ENCODE results near the gene ITGA8.
"Not testable (repeated sequence)": the region's sequence is repeated elsewhere in the genome, so short reads cannot be mapped to it uniquely, and the experiment has no call there.

Gene ITGA8

GRCh38 chr10:15719899-15720634, at the start of gene ITGA8:
Gene ITGA8 (minus strand): TSS chr10:15719922. CDS start chr10:15719771, 151 bp downstream.
- no peak for DNase-seq

DNA sequence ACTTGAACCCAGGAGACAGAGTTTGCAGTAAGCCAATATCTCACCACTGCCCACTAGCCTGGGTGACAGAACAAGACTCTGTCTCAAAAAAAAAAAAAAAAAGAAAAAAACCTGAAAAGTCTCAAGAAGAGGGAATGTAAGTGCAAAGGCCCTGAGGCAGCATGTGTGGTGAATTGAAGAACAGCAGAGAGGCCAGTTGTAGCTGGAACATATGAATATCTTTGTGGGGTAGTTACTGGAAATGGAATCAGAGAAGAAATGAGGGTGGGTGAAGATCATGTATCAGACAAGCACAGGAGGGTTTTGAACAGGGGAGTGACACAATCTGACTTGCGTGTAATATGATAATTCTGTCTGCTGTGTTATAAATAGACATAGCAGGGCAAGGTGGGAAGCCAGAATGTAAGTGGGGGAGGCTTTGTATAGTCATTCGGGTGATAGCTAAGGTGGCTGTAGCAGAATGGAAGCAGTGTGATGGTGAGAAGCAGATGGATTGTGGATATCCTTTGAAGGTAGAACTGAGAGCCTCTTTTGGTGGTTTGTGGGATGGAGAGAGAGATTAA, 45.3 kb upstream of the ITGA8 start:
- no peak for DNase-seq

DNA sequence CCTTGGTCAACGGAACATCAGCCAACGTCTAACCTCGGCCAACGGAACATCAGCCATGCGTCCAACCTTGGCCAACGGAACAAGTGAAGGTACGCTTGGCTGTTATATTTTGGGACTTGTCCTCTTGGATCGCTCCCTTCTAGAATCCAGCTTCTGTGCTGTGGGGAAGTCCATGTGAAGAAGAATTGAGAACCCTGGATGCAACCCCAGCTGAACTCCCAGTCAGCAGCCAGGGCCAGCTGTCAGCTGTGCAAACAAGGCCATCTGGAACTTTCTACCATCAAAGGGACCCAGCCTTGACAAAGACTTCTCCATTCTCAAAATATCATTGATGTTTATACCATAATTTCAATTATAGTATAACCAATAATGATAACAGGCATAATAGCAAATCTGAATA, 43.3 kb upstream of the ITGA8 start:
- DNase-seq = no peak

GRCh38 chr10:15762239-15762638, 42.5 kb upstream of the ITGA8 start:
- not testable (repeated sequence) for DNase-seq

- not testable (repeated sequence) for DNase-seq
Measured at GRCh38 chr10:15761224-15761623, 41.5 kb upstream of the ITGA8 start.

DNA sequence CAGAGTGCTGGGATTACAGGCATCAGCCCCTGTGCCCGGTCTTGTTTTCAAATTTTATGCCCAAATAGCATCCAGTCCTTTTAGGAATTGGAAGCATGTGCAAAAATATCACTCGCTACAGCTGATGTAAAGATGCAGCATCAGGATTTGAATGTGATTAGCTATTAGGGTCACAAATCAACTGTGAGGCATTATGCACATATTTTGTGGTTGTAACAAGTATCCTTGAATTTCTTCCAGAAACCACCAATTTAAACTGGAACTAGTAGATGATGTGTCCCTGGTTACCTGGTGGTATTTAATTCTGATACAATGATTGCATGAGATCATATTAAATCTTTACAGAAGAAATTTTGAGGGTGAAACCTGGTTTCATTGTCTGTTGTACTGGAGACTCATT, 41.0 kb upstream of the ITGA8 start:
- DNase-seq = no peak

GRCh38 chr10:15759265-15759664, 39.5 kb upstream of the ITGA8 start:
- DNase-seq = no peak

DNA sequence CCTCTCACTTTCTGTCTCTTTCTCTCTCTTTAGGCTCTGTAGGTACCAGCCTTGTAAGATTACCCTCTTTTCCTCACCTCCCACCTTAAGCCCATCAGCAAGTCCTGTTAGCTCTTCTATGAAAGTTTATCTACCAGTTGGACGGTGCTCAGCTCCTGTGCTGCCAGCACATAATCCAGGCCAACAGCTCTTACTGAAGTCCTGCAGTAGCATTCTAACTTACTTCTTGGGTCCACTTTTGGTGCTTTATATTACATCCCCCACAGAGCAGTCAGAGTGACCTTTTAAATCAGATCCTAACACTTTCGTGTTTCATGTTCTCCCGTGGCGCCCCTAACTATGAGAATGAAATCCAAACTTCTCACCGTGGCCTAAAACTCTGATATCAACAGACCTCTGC, 38.9 kb upstream of the ITGA8 start:
- no peak for DNase-seq

DNA sequence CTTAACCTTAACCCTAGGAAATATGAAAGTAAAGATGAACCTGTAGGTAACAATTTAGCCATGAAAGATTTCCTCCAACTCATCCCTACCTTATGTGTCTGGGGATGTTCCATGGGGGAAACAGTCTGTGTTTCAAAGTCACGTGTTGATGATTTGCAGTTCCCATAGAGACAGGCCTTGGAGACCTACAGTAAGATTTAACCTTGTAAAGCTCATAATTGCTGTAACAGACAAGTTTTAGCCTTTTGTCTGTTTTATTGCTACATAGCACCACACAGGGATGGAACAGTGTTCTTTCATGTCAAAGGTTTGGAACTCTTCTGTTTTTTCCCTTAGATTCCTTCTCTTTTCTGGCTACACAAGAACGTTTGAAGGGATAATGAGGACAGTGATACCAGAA, 35.2 kb upstream of the ITGA8 start:
- DNase-seq = no peak

- no peak for DNase-seq
Measured at GRCh38 chr10:15751046-15751445, 31.3 kb upstream of the ITGA8 start.

- DNase-seq = no peak
Measured at GRCh38 chr10:15748126-15748525, 28.4 kb upstream of the ITGA8 start.

DNA sequence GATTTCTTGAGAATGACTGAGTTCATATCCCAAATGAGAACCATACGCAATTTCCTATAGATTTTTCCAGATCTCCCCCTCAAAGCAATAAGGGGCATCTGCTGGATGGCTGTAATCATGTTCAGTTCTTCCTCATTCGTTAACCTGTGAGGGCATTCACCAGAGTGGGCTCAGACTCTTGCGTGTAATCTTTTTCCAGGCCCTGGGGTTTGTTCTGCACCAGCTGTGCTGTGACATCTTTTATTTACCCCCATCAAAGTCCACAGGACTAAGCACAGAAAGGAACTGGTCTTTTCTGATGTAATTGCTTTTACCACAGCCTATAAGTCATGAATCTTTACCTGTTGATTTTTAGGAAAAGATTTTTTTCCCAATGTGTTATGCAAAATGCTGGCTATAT, 27.9 kb upstream of the ITGA8 start:
- DNase-seq = no peak

DNA sequence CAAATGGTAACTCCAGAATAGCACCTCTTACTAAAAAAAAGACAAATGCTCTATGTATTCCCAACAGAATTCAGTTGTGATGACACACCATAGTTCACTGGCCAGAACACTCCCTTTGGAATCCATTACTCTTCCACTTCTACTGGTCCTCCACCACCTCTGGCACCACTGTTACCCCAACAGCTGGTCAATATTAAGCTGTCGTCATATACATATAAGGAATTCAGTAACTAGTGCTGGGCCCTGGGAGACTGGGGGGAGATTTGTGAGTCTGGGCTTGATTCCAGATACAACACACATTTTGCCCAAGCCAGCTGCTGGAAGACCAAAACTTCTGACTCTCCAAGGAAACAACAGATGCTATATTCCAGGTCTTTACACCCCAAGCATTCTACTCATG, 26.0 kb upstream of the ITGA8 start:
- no peak for DNase-seq

DNA sequence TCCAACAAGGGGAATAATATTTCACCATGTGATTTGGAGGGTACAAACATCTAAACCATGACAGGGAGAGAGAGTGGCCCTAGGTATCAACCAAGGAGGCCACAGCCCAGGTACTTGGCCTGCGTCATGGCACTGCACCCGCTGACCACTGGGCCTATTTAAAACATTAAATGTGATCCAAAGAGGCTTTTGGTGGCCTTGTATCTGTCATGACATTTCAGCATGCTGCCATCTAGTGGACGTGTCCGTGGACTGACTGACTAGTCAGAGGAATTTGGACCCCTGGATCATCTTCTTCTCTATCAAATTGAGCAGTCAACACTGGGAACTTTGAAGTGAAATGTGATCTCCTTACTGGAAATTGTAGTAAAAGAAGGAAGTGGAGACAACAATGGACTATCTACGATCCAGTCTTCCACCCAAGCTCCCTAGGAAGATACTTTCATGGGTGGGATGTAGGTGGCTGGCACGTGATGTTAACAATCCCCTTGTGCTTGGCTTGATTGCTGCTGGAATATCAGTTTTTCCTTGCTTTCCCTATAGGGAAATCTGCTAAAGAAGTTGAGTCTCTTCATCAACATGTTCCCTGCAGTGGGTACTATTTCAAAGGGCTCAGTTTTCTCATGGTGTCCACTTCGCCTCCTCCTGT, 24.6 kb upstream of the ITGA8 start:
- DNase-seq = peak; percentile 20 to 61

GRCh38 chr10:15743443-15743842, 23.7 kb upstream of the ITGA8 start:
- no peak for DNase-seq

DNA sequence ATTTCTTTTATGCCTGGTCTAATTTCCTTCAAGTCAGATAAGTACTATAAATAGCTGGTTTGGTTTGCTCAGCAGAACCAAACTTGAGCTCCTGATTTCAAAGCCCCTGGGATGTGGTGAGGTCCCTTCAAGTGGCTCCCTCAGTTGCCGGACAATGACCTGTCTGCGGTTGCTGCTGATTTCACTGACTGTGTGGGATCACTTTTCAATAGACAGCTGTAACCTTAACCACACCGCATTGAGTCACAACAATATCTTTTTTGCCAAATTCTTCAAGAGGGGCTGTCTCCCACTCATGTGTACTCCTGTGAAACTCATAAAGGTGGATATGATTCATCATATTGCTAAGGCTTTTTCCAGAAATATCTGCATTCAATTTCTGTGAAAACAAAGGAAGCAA, 23.1 kb upstream of the ITGA8 start:
- no peak for DNase-seq

GRCh38 chr10:15742102-15742501, 22.4 kb upstream of the ITGA8 start:
- DNase-seq = no peak

GRCh38 chr10:15741581-15741980, 21.9 kb upstream of the ITGA8 start:
- no peak for DNase-seq

DNA sequence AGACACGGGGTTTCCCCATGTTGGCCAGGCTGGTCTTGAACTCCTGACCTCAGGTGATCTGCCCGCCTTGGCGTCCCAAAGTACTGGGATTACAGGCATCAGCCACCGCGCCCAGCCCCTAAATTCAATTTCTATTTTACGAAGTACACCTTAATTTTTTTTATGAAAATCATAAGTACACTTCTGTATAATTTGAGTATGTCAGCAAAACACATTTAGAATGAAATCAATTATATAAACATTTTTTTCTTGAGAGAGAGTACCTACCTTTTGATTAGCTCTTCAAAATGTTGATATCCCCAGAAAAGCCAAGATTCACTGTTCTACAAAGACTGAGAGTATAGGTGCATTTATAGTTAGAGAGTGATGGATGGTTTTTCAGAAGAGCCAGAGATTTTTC, 20.5 kb upstream of the ITGA8 start:
- DNase-seq = no peak

DNA sequence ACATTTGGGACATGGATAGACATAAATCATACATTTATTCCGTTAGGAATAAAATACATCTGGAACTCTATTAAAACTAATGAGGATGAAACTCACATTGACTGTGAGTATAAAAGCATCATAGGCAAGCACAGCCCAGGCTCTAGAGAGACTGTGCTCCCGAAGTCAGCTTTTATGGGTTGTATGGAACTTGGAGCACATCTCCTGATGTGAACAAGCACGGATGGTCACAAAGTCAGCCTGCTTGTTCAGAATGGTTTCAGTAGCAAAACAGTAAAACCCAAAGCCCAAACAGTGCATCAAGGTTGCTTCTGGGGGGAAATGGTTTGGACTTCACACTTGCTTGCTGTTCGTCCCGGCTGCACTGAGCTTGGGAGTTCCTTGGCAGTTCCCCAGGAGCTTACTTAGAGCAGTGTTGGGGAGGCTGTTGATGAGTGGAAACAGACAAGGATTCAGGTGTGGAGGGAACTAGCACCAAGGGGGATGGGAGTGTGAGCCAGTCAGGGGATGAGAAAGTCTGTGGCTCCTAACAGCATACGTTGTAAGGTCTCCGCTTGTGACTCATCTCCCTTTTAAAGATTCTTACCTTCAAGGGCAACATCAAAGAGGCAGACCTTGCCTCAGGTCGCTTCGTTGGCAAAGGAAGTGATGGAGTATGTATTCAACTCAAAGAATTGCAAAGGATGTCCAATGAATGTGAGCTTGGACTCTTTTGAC, 19.7 kb upstream of the ITGA8 start:
- no peak for DNase-seq

DNA sequence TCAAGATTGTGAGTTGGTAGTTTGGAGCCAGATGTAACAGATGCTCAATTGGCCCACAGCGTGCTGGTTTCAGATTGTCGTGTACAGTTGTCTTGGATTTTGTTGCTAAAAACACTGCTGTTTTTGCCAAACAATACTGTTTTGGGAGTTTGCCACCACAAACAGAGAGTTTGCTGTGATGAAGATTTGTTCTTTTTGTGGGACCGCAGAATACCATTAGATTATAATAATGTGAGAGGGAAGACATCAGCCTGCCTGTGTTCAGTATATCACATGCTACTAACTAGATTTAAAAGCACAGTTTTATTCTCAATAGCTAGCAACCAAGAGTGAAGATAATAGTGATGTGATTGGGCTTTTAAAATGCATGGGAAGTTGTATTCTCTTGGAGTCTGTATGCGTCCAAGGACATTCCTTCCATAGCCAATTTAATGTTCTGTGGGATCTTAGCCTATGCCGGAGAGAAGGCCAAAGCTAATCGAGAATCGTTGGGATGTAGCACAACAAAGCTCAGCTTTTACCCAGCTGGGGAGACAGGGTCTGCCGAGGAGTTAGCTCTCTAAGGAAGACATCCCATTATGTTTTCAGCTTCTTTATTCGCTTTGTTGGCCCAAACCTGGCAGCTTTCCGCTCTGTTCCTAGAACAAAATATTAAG, 18.7 kb upstream of the ITGA8 start:
- no peak for DNase-seq

DNA sequence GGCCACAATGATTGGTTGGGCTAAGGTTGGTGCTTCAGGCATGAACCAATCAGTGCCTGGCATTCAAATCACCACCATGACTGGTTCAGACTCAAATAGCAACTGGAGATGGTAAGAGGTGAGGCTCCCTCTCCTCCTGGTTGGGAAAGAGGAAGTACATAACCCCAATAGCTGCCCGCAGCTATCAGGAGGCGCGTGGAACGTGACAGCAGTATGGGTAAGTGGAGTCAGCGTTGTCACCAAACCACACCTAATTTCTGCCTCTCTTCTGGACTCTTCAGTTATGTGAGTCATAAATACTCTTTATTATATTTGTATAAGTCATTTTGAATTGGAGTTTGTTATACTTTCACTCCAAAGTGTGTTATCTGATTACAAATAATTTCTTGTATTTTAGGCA, 17.9 kb upstream of the ITGA8 start:
- DNase-seq = no peak

- DNase-seq = no peak
Measured at GRCh38 chr10:15735763-15736162, 16.0 kb upstream of the ITGA8 start.
